ENCODE measurements around the gene OBSL1.

OBSL1 gene

DNA sequence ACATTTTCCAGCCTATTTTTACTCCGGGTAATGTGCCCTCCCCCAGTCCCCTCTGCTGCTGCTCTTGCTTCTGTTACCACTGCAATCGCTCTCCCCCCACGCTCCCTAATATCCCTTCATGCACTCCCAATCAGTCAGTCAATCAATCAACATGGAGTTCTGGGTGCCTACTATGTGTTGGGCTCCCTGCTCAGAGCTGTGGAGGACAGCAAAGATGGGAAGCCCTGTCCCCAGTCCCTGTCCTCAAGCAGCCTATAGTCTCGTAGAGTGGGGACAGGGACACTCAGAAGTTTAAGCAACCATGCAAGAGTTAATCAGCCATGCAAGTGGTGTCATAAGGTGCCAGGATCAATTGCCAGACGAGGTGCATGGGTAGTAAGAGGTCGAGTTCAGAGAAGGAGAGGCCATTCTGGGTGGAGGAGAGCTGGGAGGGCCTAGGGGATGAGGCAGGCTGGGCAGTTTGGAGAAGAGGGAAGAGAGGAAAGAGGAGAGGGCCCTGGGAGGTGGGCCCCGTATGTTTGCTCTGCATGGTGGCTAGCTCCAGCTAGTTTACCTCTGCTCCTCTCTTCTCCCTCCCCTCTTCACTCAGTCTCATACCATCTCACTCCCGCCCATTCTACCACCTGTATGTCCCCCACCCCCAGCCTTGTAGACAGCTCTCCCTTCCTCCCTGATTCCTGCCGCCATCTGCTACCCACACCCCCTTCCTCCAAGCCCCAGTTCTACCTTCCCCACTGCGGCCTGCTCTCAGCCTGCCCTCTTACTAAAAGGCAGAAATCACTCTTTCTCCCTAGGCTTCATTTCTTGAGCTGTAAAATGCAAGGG is 53.2 kb downstream of the OBSL1 start:
- in situ Hi-C loops (cut with MboI; ENCODE audit: low sequenced_read_pairs): loop anchor here (25.0 kb wide), 1 partner anchor 106 kb away; the partner anchor contains the start of gene DES

DNA sequence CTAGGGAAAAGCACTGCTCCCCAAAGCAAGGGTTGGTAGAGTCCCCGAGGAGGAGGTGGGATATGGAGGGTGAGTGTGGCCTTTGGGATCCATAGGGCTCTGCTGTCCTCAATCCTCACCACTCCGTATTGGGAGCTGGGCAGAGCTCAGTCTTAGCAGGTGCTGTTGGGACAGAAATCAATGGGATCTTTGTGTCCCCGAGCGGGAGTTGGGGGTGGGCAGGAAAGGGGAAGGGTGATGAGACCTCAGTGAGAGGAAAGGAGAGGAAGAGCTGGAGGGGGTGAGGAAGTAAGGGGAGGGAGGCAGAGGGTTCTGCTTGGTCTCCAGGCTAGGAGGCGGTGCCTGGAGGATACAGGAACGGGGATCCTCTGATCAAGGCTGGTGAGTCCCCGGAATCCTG is 54.5 kb downstream of the OBSL1 start:
- in situ Hi-C loops (cut with MboI; ENCODE audit: low sequenced_read_pairs): loop anchor here (25.0 kb wide), 1 partner anchor 105 kb away; the partner anchor contains the start of gene DES

DNA sequence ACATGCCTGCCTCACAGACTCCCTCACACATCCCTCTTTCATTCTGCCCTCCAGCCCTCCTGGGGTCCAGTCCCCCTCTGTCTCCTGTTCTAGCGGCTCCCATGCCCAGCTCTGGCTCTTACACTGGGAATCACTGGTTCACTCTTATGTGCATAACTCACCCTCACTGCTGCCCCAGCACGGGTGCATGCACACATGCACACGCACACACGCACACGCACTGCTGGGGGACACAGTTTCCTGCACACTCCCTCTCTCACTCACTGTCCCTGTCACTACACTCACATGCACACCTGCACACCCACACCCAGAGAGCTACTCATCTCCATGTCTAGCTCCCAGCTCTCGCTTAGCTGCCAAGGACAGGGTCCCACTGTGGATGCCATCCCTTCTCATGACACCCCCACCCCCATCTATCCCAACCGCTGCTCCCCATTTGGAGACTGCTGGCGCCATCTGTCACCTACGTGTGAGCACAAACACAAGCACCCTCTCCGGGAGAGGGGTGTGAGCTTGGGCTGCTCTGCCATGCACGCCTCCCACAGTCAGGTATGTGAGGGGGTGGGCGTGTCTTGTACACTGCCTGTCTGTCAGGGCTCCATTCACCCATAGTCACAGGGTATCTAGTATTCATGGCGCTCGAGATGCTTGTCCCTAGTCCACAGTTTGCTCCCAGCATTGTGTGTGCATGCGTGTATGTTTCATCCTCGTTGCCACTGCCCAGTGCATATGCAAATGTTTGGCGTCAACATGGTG is 55.3 kb downstream of the OBSL1 start:
- in situ Hi-C loops (cut with MboI; ENCODE audit: low sequenced_read_pairs): loop anchor here (25.0 kb wide), 1 partner anchor 104 kb away; the partner anchor contains the start of gene DES

DNA sequence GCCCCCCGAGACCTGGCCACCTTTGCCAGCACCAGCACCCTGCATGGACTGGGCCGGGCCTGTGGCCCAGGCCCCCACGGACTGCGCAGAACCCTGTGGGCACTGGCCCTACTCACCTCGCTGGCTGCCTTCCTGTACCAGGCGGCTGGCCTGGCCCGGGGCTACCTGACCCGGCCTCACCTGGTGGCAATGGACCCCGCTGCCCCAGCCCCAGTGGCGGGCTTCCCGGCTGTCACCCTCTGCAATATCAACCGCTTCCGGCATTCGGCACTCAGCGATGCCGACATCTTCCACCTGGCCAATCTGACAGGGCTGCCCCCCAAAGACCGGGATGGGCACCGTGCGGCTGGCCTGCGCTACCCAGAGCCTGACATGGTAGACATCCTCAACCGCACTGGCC is 56.5 kb downstream of the OBSL1 start:
- in situ Hi-C loops (cut with MboI; ENCODE audit: low sequenced_read_pairs): loop anchor here (25.0 kb wide), 1 partner anchor 103 kb away; the partner anchor contains the start of gene DES

DNA sequence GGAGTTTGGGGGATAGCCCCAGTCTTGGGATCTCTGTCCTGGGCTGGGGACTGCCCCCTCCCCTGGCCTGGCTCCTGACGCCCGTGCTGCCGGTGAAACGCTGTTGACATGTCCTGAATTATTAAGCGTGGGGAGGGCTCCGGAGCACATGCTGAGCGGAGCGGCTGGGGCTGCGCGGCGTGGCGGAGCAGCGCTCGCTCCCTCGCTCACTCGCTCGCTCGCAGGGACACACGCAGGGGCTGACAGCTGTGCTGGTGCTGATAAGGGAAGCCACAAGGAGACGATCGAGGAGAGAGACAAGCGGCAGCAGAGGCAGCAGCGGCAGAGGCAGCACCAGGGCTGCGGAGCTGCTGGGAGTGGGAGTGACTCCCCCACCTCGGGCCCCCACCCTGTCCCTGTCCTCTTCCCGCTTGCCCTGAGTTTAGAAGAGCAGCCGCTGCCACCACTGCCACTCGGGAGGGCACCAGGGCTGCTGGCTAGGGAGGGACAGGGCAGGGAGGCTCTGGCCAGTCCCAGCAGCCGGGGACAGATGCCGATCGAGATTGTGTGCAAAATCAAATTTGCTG is 57.1 kb downstream of the OBSL1 start, which contains the start of gene ASIC4:
TSS of gene ASIC4 (plus strand) at position 287 of the 566 bp plus-strand sequence. CDS start at position 530, 243 bp downstream.
- in situ Hi-C loops (cut with MboI; ENCODE audit: low sequenced_read_pairs): loop anchor here (25.0 kb wide), 1 partner anchor 102 kb away; the partner anchor contains the start of gene DES

DNA sequence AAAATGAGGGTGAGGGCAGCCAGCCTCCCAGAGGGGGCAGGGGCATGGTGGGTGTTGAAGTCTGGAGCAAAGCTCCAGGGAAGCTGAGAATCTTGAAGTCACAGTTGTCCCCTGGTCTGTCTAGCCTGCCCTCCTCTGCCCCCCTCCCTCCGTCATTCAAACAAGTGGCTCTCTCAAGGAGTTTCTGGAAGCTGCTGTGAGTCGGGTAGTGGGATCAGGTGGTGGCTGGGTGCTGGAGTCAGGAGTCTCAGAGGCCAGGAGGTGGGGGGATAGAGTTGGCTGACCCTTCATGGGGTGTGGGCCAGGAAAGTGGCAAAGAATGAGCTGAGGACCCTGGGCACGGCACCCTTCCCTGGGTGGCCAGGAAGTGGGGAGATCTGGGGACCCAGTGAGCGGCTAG is 57.6 kb downstream of the OBSL1 start:
- in situ Hi-C loops (cut with MboI; ENCODE audit: low sequenced_read_pairs): loop anchor here (25.0 kb wide), 1 partner anchor 101 kb away; the partner anchor contains the start of gene DES

DNA sequence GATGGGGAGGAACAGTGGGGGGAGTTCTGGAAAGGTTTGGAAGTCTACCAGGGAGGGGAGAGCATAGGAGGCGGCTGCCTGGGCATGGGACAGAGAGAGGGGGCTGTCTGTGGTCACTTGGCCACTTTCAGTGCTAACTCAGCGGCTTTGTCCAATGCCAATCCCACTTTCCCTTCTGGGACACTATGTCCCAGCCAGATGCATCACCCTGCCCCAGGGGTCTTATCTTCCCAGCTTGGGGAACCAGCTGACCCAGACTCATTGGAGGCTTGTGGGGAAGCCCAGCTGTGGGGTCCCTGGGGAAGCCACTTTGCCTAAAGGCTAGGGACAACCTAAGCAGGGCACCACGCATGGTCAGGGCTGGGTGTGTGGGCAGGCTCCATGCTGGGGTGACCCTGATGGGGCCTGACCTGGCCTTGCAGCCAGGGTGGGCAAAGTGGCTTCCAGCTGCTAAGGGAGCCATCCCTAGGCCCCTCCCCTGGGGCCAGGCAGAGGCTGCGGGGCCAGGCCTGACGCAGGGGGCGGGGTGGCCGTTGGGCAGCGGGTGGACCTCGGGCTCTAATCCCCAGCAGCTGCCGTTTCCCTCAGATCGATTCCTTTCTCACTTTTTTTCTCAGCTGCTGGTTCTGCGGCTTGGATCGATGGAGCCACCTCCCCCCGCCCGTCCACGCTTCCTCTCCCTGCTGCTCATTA is 58.7 kb downstream of the OBSL1 start:
- in situ Hi-C loops (cut with MboI; ENCODE audit: low sequenced_read_pairs): loop anchor here (25.0 kb wide), 1 partner anchor 100 kb away; the partner anchor contains the start of gene DES

DNA sequence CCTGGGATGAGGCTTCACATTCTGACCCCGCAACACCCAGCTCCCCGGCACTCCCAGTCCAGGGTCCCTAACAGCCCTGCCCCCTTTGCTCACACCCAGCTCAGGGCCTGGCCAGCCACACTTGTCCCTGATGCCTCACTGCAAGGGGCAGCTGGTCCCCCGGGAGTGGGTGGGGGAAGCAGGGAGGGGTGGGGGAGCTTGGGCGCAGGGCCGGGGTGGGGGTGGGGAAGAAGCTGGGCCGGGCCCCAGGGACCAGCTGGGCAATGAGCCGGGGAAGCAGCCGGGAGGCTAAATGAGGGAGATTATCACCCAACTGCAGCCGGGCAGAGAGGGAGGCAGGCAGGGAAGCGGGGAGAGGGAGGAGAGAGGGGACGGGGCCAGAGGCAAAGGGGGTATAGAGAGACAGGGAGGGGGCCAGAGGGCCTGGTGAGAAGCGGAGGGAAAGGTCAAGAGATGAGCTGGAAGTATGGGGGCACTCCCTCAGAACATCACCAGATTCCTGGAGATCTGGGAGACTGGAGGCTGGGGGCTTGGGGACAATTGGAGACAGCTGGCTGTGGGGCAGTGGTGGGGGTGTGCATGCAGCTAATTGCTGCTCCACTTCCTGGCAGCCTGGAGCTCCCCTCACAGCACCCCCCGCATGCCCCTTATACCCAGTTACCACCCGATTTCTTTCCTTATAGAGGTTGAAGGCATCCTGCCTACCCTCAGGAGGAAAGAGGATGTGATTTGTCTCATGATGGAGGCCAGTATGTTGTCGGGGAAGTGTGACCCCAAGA is 59.6 kb downstream of the OBSL1 start:
- in situ Hi-C loops (cut with MboI; ENCODE audit: low sequenced_read_pairs): loop anchor here (25.0 kb wide), 1 partner anchor 99 kb away; the partner anchor contains the start of gene DES

DNA sequence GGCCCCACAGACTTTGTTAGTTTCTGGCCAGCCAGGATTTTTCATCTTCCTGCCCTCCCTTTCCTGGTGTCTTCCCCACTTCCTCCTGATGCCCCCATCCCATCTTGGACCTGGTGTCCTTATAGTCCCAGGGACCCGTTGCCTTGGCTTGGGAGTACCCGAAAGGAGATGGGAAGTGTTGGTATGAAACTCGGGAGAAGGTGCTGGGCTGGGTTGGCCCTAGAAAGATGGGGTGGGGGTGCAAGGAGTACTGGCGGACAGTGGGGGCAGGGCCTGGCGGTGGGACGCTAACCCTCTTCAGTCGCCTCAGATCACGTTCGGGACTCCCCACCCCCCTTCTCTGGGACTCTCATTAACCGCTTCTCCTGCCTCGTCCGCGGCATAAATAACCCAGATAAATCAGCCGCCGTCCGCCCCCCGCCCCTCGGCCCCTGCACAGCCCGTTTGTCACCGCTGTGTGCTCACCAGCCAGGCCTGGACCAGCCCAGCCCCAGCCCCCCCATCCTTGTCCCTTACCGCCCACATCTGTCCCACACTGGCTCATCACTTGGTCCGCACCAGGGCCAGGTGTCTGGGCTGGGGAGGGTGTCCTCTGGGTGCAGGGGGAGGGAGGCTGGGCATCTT is 60.7 kb downstream of the OBSL1 start:
- in situ Hi-C loops (cut with MboI; ENCODE audit: low sequenced_read_pairs): loop anchor here (25.0 kb wide), 1 partner anchor 98 kb away; the partner anchor contains the start of gene DES

DNA sequence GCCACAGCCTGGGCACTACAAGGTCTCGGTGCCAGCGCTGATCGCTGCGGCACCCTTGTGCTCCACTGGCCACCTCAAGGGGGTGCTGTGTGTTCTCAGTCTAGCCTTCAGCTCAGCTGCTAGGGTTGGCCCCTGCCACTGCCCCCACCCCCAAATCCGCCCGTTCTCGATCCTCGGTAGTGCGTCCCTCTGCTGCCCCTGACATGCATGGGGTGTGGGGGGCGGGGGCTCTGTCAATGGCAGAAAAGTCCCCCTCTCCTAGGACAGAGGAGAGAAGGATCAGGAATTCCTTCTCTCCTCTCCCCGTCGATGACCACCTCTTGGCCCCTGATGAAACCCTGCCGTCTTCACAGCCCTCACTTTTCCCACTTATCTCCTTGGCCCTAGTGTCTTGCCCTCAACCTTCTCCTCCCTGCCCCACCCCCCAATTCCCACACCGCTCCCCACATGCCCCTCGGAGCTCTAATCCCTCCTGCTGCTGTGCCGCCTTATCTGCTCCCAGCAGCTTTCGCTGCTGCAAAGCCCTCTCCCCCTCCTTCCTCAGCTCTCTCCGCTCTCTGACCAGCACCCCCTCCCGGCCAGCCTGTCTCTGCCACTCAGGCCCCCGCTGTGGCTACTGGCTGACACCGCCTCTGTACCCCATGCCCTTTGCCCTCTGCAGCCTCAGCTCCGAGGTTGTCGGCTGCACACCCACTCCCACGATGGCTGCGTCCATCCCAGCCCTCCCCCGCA is 61.4 kb downstream of the OBSL1 start:
- in situ Hi-C loops (cut with MboI; ENCODE audit: low sequenced_read_pairs): loop anchor here (25.0 kb wide), 1 partner anchor 98 kb away; the partner anchor contains the start of gene DES

DNA sequence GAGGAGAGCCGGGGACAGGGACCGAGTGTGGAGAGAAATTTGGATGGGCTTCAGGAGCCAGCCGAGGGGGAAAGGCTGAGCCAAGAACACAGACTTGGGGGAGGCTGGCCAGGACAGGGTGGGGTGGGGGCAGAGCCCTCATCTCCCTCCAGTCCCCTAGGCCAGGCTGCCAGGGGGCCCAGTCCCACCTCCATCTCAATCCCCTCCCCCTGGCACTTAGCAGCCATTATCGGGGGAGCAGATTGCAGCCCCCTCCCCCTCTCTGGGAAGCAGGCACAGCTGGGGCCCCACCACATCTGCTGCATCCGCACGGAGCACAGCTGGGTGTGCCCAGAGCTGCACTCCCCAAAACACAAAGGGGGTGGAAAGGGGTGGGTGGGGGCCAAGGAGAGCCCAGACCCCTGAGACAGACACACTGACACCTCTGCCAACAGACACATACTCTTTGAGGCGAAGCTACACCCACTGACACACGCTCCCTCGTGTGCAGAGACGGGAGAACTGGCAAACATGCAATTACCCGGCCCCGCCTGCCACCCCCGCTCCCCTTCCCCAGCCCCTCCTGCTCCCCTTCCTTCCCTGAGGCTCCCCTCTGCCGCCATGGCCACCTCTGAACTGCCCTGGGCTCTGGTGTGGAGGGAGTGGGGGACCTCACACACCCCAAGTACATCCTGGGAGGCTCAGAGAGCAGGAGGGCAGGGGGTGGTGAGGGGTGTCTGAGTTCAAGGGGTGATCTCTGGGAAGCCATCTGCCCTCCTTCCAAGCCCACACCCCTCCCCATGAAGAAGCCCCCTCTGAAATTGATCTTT is 62.2 kb downstream of the OBSL1 start:
- in situ Hi-C loops (cut with MboI; ENCODE audit: low sequenced_read_pairs): loop anchor here (25.0 kb wide), 1 partner anchor 97 kb away; the partner anchor contains the start of gene DES

DNA sequence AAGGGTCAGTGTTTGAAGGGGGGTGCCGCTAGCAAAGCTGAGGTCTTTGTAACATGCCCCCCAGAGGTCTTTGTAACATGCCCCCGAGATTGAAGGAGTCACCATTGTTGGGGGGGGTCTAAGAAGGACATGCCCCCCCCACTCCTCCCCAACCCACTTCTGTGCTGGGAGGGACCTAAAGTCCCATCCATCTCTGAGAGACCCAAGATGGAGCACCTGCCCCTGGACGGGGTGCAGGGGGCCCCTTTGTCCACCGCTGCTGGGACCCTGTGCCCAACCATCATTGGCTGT is 63.0 kb downstream of the OBSL1 start:
- in situ Hi-C loops (cut with MboI; ENCODE audit: low sequenced_read_pairs): loop anchor here (25.0 kb wide), 1 partner anchor 96 kb away; the partner anchor contains the start of gene DES

DNA sequence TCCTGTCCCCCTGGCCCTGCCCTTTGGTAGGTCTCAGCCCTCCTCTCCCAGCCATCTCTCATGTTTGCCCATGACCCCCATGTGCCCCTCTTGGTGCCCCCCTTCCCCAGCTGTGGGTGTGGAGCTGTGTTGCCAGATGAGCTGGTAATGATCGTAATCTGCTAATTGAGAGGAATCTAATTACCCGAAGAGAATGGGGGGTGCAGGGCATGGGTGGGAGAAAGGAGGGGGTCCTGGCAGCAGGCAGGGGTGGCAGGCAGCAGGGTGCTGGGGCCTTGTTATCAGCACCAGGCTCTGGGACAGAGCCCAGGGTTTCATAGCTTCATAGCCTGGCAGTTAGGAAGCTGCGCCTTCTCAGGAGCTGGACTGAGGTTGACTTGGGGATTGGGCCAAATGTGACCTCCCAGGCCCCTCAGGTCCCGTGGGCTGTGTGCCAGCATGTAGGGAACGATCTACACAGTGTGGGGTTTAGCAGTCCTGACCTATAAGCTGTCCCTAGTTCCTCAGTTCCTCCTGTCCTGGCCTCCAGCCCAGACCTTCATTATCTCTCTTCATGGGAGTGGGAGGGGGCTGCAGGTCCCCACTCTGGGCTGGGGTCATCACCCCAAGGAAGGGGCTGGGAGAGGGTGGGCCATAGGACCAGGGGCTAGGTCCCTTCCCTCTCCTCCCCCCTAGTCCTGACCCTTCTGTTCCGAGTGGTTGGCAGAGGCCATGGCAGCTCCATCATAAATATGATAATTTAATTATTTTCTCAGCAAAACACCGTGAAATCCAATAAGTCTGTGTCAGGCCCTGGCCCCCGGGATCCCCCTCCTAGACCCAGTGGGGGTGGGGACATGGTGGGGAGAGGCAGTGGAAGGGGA is 63.5 kb downstream of the OBSL1 start:
- in situ Hi-C loops (cut with MboI; ENCODE audit: low sequenced_read_pairs): loop anchor here (25.0 kb wide), 1 partner anchor 96 kb away; the partner anchor contains the start of gene DES

DNA sequence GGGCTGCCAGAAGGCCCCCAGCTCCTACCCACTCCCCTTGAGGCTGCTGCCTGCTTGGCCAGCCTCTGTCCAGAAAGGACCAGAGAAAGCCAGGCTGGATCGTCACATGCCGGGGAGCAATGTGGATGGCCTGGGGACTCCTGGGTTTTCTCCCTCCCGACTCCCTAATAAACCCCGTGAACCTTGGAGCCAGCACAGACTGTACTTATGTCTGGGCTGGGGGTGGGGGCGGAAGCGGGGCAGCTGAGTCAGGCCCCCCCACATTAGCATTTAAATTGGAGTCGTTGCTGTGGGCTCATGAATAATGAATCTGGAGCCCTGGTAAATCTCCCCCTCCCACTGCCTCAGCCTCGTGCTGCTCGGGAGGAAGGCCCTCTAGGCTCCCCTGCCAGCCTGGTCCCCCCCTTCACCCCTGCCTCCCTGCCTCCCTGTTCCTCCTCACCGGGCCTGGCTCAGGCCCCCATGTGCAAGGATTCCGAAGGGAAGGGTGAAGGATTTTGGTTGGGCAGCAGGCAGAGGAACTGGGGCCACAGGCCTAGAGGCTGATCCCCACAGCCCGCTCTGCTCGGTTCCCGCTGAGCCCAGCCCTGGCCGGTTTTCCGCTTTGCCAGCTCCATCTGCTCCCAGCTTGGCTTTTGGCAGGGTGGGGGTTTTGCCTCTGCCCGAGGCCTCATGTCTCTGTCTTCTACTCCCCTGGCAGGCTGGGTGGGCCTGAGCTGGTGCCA is 64.4 kb downstream of the OBSL1 start:
- in situ Hi-C loops (cut with MboI; ENCODE audit: low sequenced_read_pairs): loop anchor here (25.0 kb wide), 1 partner anchor 95 kb away; the partner anchor contains the start of gene DES

DNA sequence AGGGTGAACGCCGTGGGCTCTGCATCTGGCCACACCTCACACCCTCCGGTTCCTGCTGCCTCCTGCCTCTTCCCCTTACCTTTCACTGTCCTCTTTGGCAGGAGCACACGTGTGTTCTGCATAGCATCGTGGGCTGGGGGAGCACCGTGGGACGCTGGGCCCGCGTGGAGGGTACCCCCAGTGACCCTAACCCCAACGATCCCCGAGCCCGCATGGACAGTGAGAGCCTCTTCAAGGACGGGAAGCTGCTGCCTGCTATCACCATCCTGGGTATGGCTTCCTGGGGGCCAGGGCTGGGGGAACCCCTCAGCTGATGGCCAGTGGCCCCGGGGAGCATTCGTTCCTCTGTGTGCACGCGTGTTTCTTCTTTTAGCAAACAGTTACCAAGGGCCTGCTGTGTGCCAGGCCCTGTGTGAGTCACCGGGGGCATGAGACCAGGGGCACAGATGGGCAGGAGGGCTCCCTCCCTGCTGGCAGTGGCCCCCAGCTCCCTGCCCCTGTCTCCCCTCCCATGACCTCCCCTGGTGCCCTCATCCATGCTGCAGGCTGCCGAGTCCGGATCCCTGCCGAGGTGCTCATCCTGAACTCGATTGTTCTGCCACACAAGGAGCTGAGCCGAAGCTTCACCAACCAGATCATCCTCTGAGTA is 65.1 kb downstream of the OBSL1 start:
- in situ Hi-C loops (cut with MboI; ENCODE audit: low sequenced_read_pairs): loop anchor here (25.0 kb wide), 1 partner anchor 94 kb away; the partner anchor contains the start of gene DES
